ENCODE data around the gene DIRAS3.

DNA sequence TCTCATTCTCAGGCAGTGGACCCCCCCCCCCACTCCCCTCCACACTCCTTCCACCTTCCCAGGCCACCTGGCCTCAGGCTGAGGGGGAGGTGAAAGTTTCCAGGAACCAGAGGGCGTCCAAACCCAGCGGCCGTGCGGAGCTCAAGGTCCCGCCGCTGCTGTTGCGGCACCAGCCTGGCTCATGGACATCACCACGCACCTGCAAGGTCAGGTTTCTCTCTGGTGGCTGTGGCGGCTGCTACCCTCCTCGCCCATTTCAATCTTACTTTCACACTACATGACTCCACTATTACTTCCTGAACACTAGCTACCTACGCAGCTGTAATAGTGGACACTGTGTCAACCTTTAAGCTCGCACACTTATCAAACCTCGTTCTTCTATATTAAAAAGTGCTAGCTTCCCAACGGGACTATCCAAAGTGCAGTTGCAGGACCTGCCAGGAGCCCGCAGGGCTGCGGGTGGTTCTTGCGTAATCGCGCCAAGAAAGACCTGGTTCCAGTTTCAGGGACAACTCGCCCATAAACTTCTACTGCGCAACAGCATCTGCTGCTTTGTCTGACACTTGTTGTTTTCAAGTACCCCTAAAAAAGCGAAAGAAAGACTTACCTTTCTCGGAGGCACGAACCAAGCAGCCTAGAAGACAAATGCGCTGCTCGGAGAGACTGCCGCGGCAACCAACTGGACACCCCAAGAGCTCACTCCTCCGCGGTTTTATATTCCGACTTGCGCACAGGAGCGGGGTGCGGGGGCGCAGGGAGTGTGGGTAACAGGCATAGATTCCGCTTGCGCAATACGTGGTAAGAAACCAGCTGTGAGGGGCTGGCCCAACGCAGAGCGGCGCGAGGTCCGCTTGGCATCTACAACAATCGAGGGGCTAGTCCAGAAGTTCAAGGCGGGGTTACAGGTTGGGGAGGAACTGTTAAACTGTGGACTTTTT is at the start of gene DIRAS3:
- TF ChIP-seq CTCF (IDR thresholded peaks at IDR 0.05) (no peak), POLR2AphosphoS5 (IDR thresholded peaks at IDR 0.05; ENCODE audit: low read depth, low read length) (no peak), MXI1 (IDR thresholded peaks at IDR 0.05; ENCODE audit: low read depth, low read length) (no peak), TAF1 (IDR thresholded peaks at IDR 0.05; ENCODE audit: borderline replicate concordance, low read depth, low read length) (no peak), RXRA (IDR thresholded peaks at IDR 0.05; ENCODE audit: borderline replicate concordance, low read depth) (no peak), JUND (IDR thresholded peaks at IDR 0.05) (no peak), SMC3 (IDR thresholded peaks at IDR 0.05; ENCODE audit: low read depth, low read length) (no peak), USF2 (IDR thresholded peaks at IDR 0.05; ENCODE audit: borderline replicate concordance, low read depth, low read length) (no peak), TCF12 (IDR thresholded peaks at IDR 0.05) (no peak; the same call in 1 of the 2 replicates), USF1 (IDR thresholded peaks at IDR 0.05; ENCODE audit: borderline replicate concordance, low read depth) (no peak), REST (IDR thresholded peaks at IDR 0.05; ENCODE audit: low read depth, low read length) (no peak), NRF1 (IDR thresholded peaks at IDR 0.05; ENCODE audit: low read depth, low read length) (no peak)
- TF ChIP-seq, protein P1, sequence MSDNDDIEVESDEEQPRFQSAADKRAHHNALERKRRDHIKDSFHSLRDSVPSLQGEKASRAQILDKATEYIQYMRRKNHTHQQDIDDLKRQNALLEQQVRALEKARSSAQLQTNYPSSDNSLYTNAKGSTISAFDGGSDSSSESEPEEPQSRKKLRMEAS (IDR thresholded peaks at IDR 0.05; ENCODE audit: low read depth): 0 out of 2 replicates have a peak, but pooled peaks have one; percentile 28
